Left forelimb (tissue), 1 donor: ENCODE results near the gene OSBPL1A.
A peak's percentile ranks its signal among the peaks of the same experiment; 100 is the strongest.
"Not testable (repeated sequence)": the region's sequence is repeated elsewhere in the genome, so short reads cannot be mapped to it uniquely, and the experiment has no call there.

ENCODE experiments used
- DNase-seq: peaks from one replicate; pipeline ENCODE4 v3.0.0-alpha.2; 2018; ENCODE audit warnings: low spot score

Gene OSBPL1A

GRCh38 chr18:24185805-24186204, 211.8 kb downstream of the OSBPL1A start:
- no peak for DNase-seq

- DNase-seq = no peak
Measured at GRCh38 chr18:24181806-24182205, 215.8 kb downstream of the OSBPL1A start.

- DNase-seq = no peak
Measured at GRCh38 chr18:24180048-24180447, 217.6 kb downstream of the OSBPL1A start.

GRCh38 chr18:24177499-24178133, 220.0 kb downstream of the OSBPL1A start:
- no peak for DNase-seq

GRCh38 chr18:24176727-24177416, 220.8 kb downstream of the OSBPL1A start:
- DNase-seq = no peak

GRCh38 chr18:24173997-24174396, 223.6 kb downstream of the OSBPL1A start:
- DNase-seq = no peak

GRCh38 chr18:24170360-24170759, 227.3 kb downstream of the OSBPL1A start:
- no peak for DNase-seq

- DNase-seq = no peak
Measured at GRCh38 chr18:24168496-24168895, 229.1 kb downstream of the OSBPL1A start.

GRCh38 chr18:24161304-24161703, 236.3 kb downstream of the OSBPL1A start:
- no peak for DNase-seq

GRCh38 chr18:24160086-24160485, 237.5 kb downstream of the OSBPL1A start:
- no peak for DNase-seq

- no peak for DNase-seq
Measured at GRCh38 chr18:24157855-24158254, 239.8 kb downstream of the OSBPL1A start.

- DNase-seq = no peak
Measured at GRCh38 chr18:24153397-24153796, 244.2 kb downstream of the OSBPL1A start.

GRCh38 chr18:24149591-24149990, 248.0 kb downstream of the OSBPL1A start:
- not testable (repeated sequence) for DNase-seq

- DNase-seq = no peak
Measured at GRCh38 chr18:24142376-24142775, 255.2 kb downstream of the OSBPL1A start.

- DNase-seq = no peak
Measured at GRCh38 chr18:24140697-24141096, 256.9 kb downstream of the OSBPL1A start.

GRCh38 chr18:24138789-24139616, 258.6 kb downstream of the OSBPL1A start, which contains the start of gene CABYR:
Gene CABYR, plus strand, starts transcription at chr18:24139062. Its CDS starts 4,053 bp downstream, at chr18:24143115.
- DNase-seq = peak; percentile 79

- DNase-seq = no peak
Measured at GRCh38 chr18:24138409-24138788, 259.2 kb downstream of the OSBPL1A start.

- no peak for DNase-seq
Measured at GRCh38 chr18:24136967-24137373, 260.7 kb downstream of the OSBPL1A start.

- no peak for DNase-seq
Measured at GRCh38 chr18:24130494-24130893, 267.1 kb downstream of the OSBPL1A start.

GRCh38 chr18:24128700-24129099, 268.9 kb downstream of the OSBPL1A start:
- no peak for DNase-seq

GRCh38 chr18:24127735-24128134, 269.9 kb downstream of the OSBPL1A start:
- DNase-seq = no peak

GRCh38 chr18:24126155-24126961, 271.3 kb downstream of the OSBPL1A start:
- DNase-seq = no peak
